ENCODE results near the gene TIMP2. TPM values are rescaled to one million over a fixed set of nuclear protein-coding genes. Genes with fewer than 3 reads are reported as not detected.

TIMP2 gene
- total RNA-seq, 1 experiment from 2014 or later, result 29.0 TPM

DNA sequence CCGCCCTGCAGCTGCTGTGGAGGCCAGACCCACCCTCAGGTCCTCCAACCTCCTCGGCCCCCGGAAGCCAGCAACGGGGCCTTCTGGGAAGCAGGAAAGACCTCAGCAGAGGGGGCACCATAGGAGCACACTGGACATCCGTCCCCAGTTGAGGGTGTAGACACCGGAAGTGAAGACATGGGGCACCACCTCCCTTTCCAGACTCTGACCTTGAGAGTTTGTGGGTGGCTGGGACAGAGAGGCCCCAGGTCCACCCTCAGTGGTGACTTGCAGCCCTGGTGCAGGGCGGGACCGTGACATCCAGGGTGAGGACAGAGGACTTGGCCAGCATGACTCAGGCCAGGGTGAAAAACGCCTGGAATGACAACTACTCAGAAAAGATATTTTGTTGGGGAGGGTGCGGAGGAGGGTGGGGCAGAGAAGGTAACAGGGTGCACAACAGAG, 42.1 kb downstream of the TIMP2 start:
- TF ChIP-seq, protein P1, sequence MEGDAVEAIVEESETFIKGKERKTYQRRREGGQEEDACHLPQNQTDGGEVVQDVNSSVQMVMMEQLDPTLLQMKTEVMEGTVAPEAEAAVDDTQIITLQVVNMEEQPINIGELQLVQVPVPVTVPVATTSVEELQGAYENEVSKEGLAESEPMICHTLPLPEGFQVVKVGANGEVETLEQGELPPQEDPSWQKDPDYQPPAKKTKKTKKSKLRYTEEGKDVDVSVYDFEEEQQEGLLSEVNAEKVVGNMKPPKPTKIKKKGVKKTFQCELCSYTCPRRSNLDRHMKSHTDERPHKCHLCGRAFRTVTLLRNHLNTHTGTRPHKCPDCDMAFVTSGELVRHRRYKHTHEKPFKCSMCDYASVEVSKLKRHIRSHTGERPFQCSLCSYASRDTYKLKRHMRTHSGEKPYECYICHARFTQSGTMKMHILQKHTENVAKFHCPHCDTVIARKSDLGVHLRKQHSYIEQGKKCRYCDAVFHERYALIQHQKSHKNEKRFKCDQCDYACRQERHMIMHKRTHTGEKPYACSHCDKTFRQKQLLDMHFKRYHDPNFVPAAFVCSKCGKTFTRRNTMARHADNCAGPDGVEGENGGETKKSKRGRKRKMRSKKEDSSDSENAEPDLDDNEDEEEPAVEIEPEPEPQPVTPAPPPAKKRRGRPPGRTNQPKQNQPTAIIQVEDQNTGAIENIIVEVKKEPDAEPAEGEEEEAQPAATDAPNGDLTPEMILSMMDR (conservative IDR thresholded peaks at IDR 0.05), result no peak
- H3K4me1 ChIP-seq (ENCODE audit: insufficient read depth, low read length), result peaks cover 2% of the 10 kb centered on the region; the same call in 1 of the 2 replicates
- H2AFZ ChIP-seq (ENCODE audit: low read length), result no peak overlapping the region
- H4K5ac ChIP-seq (ENCODE audit: insufficient read length, low read depth, low read length), result no peak overlapping the region
- no peak overlapping the region for H3K23ac ChIP-seq (ENCODE audit: insufficient read length, low read depth, low read length)
- H2AK5ac ChIP-seq (ENCODE audit: insufficient read length, low read length), result no peak overlapping the region
- H3K4me3 Mint-ChIP-seq, result peak overlapping the region; percentile 38 to 59; a peak in 4 of 5 replicates
- no peak overlapping the region for H4K91ac ChIP-seq (ENCODE audit: insufficient read length, low read depth, low read length)
- no peaks in the 10 kb centered on the region for H3K79me1 ChIP-seq (ENCODE audit: insufficient read depth, low read depth, low read length, poor library complexity, severe bottlenecking)
- no peak overlapping the region for H3K4me2 ChIP-seq (ENCODE audit: insufficient read depth, insufficient read length, low read length)
- no peak overlapping the region for H2BK120ac ChIP-seq (ENCODE audit: low read depth, low read length, poor library complexity, severe bottlenecking)
- no peak overlapping the region for H2BK15ac ChIP-seq (ENCODE audit: low read depth, low read length)
- H3K79me2 ChIP-seq (ENCODE audit: insufficient read depth, low read length), result no peaks in the 10 kb centered on the region
- no peaks in the 10 kb centered on the region; the same call in none of the 2 replicates for H3K27me3 Mint-ChIP-seq (ENCODE audit: low read depth)
- H3K18ac ChIP-seq (ENCODE audit: insufficient read length, low read depth, low read length), result peak overlapping the region; percentile 10
- peak overlapping the region; percentile 18 to 96 (median 64); a peak in 4 of 7 replicates for H3K27ac Mint-ChIP-seq
- H3K56ac ChIP-seq (ENCODE audit: insufficient read length, low read depth, low read length), result no peak overlapping the region
- H2BK20ac ChIP-seq (ENCODE audit: low read depth, low read length, poor library complexity, severe bottlenecking), result no peak overlapping the region
- H3K14ac ChIP-seq (ENCODE audit: insufficient read depth, low read length), result no peak overlapping the region; the same call in 1 of the 2 replicates
- DNase-seq, result no peak
- no CpG with 5 or more reads among the region's 10 CpGs for WGBS (ENCODE audit: extremely low coverage, insufficient read length, low lambda C conversion rate)
- H3K9ac ChIP-seq (ENCODE audit: extremely low read depth, insufficient read length, low read length), result no peak overlapping the region
- H3K36me3 Mint-ChIP-seq (ENCODE audit: insufficient read depth in 1 of 3, low read depth in 3 of 3), result no peaks in the 10 kb centered on the region; a peak in 1 of 7 replicates
- no peak overlapping the region; the same call in 1 of the 2 replicates for H3K4ac ChIP-seq (ENCODE audit: low read depth, low read length)
- H2BK5ac ChIP-seq (ENCODE audit: insufficient read length, low read length), result no peak overlapping the region
- H3K23me2 ChIP-seq (ENCODE audit: insufficient read length, low read depth, low read length, poor library complexity, severe bottlenecking), result peaks cover 2% of the 10 kb centered on the region
- H3K27me3 ChIP-seq (ENCODE audit: insufficient read depth, low read length), result no peaks in the 10 kb centered on the region
- H3K4me1 Mint-ChIP-seq, result peaks cover 26 to 36% of the 10 kb centered on the region in 2 experiments
- H3K9me3 Mint-ChIP-seq, result no peaks in the 10 kb centered on the region
- H3T11ph ChIP-seq (ENCODE audit: low read length), result no peak overlapping the region
- no peak overlapping the region for H3K27ac ChIP-seq (ENCODE audit: insufficient read length, low read depth, low read length)
- no peak overlapping the region for H2BK12ac ChIP-seq (ENCODE audit: insufficient read length, low read depth, low read length)
- H4K8ac ChIP-seq (replicated peaks; ENCODE audit: insufficient read length, low read depth, low read length), result no peak overlapping the region
- H4K20me1 ChIP-seq (ENCODE audit: control insufficient read depth, insufficient read depth, insufficient read length), result no peaks in the 10 kb centered on the region
- H3K9me3 ChIP-seq (ENCODE audit: control insufficient read depth, low read depth, low read length), result no peaks in the 10 kb centered on the region

Data from H9 (cell line).